Measurements from ENCODE around the gene TBCE. TPM values are rescaled to one million over a fixed set of nuclear protein-coding genes. Genes with fewer than 3 reads are reported as not detected.
A peak's percentile ranks its signal among the peaks of the same experiment; 100 is the strongest.

Gene TBCE
- total and polyA plus RNA-seq, 9 of the 15 experiments (the other 6 are each of a cell fraction or from before 2014, with no cell fraction given): 52.6 to 92.1 (median 82.1) TPM

- TF ChIP-seq MBD1 (CRISPR knock-in tag; IDR thresholded peaks at IDR 0.05): no peak
- TF ChIP-seq BACH1 (tag; IDR thresholded peaks at IDR 0.05): no peak
- no peak for TF ChIP-seq ZNF445 (CRISPR knock-in tag; IDR thresholded peaks at IDR 0.05; ENCODE audit: low read depth)
- peak; percentile 98 for TF ChIP-seq POLR2B (IDR thresholded peaks at IDR 0.05; ENCODE audit: low read depth, partially characterized antibody)
- no peak for TF ChIP-seq MED1 (CRISPR knock-in tag; IDR thresholded peaks at IDR 0.05; ENCODE audit: borderline replicate concordance)
- TF ChIP-seq ZNF3 (CRISPR knock-in tag; IDR thresholded peaks at IDR 0.05): no peak
- TF ChIP-seq ARID4B (CRISPR knock-in tag; IDR thresholded peaks at IDR 0.05): peak; percentile 68; the same call in 1 of the 2 replicates
- TF ChIP-seq ETS1 (conservative IDR thresholded peaks at IDR 0.05; ENCODE audit: control insufficient read depth, low read depth, low read length): peak; percentile 85
- no peak for TF ChIP-seq CBFA2T3 (IDR thresholded peaks at IDR 0.05)
- no peak for TF ChIP-seq ZNF436 (CRISPR knock-in tag; IDR thresholded peaks at IDR 0.05)
- TF ChIP-seq SMAD3 (CRISPR knock-in tag; conservative IDR thresholded peaks at IDR 0.05): no peak
- no peak for TF ChIP-seq TEAD2 (tag; IDR thresholded peaks at IDR 0.05)
- TF ChIP-seq NR2C2 (CRISPR knock-in tag; IDR thresholded peaks at IDR 0.05): no peak
- peak; percentile 22; the same call in 1 of the 2 replicates for TF ChIP-seq NR2C2 (tag; IDR thresholded peaks at IDR 0.05)
- no peak for TF ChIP-seq NFIX (CRISPR knock-in tag; IDR thresholded peaks at IDR 0.05; ENCODE audit: low read depth)
- no peak for TF ChIP-seq ZFPM2 (CRISPR knock-in tag; IDR thresholded peaks at IDR 0.05)
- no peak for TF ChIP-seq SREBF2 (CRISPR knock-in tag; IDR thresholded peaks at IDR 0.05)
Measured at GRCh38 chr1:235367000-235367908, at the start of gene TBCE (continued).
